ENCODE measurements around the gene KIF26B.
"Not testable (repeated sequence)": the region's sequence is repeated elsewhere in the genome, so short reads cannot be mapped to it uniquely, and the experiment has no call there.

Gene KIF26B

GRCh38 chr1:245330951-245331350, 176.2 kb downstream of the KIF26B start:
- no peak for DNase-seq

GRCh38 chr1:245332085-245332484, 177.3 kb downstream of the KIF26B start:
- no peak for DNase-seq

- no peak for DNase-seq
These were observed 177.7 kb downstream of the KIF26B start for GRCh38 chr1:245332513-245332912.

GRCh38 chr1:245334235-245334634, 179.4 kb downstream of the KIF26B start:
- no peak for DNase-seq

- DNase-seq, result no peak
These were observed 180.2 kb downstream of the KIF26B start for GRCh38 chr1:245334827-245335490.

GRCh38 chr1:245335684-245336083, 180.9 kb downstream of the KIF26B start:
- DNase-seq, result not testable (repeated sequence)

- DNase-seq, result no peak
These were observed 181.6 kb downstream of the KIF26B start for GRCh38 chr1:245336149-245336983.

- DNase-seq, result not testable (repeated sequence)
These were observed 182.2 kb downstream of the KIF26B start for GRCh38 chr1:245336984-245337355.

GRCh38 chr1:245337829-245338484, 183.2 kb downstream of the KIF26B start:
- DNase-seq, result no peak

- DNase-seq, result no peak
These were observed 183.7 kb downstream of the KIF26B start for GRCh38 chr1:245338485-245338877.

GRCh38 chr1:245341743-245342142, 187.0 kb downstream of the KIF26B start:
- no peak for DNase-seq

GRCh38 chr1:245345191-245345884, 190.6 kb downstream of the KIF26B start:
- no peak for DNase-seq

GRCh38 chr1:245348626-245349025, 193.8 kb downstream of the KIF26B start:
- DNase-seq, result no peak

- no peak for DNase-seq
These were observed 198.6 kb downstream of the KIF26B start for GRCh38 chr1:245353411-245353810.

GRCh38 chr1:245353915-245354775, 199.4 kb downstream of the KIF26B start:
- no peak for DNase-seq

GRCh38 chr1:245355851-245356630, 201.3 kb downstream of the KIF26B start:
- DNase-seq, result not testable (repeated sequence)

- DNase-seq, result no peak
These were observed 202.3 kb downstream of the KIF26B start for GRCh38 chr1:245356891-245357585.

- DNase-seq, result not testable (repeated sequence)
These were observed 204.4 kb downstream of the KIF26B start for GRCh38 chr1:245359101-245359680.

- no peak for DNase-seq
These were observed 206.3 kb downstream of the KIF26B start for GRCh38 chr1:245361065-245361464.

GRCh38 chr1:245361951-245362350, 207.2 kb downstream of the KIF26B start:
- DNase-seq, result no peak

All from NCI-H345 (cell line).